ENCODE measurements around the gene CSF3R. TPM values are rescaled to one million over a fixed set of nuclear protein-coding genes. Genes with fewer than 3 reads are reported as not detected.

The CSF3R gene
- total RNA-seq, 2 experiments from 2014 or later = not detected

DNA sequence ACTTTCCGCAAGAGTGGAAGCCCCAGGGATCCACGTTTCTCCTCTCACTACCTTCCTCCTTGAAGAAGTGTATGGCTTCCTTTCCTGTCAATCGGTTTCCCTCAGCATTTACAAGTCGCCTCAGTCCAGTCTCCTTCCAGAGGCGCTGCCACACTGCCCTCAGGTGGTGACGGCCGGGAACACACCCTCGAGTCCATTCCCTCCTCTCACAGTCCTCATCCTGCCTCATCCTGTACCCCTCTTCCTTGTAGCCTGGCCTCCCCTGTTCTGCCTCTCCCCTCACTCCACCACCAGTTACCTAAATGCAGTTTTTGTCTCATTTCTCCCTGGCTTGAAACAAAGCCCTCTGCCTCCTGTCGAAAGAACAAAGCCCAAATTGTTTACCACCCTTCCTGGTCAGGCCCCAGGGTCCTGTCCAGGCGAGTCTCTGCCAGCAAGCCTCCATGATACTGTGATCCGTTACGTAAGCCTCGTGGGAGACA lies 61.8 kb downstream of the CSF3R start:
- Histone ChIP-seq H2AFZ (ENCODE audit: low read length) (peak overlapping the region; percentile 88), H3K4me2 (ENCODE audit: low read length) (peak overlapping the region; percentile 42), H3K27ac (ENCODE audit: low read depth, low read length, poor library complexity, severe bottlenecking) (peak overlapping the region; percentile 22), H3K36me3 (ENCODE audit: insufficient read depth, low read length) (no peaks in the 10 kb centered on the region), H3K9me2 (ENCODE audit: insufficient read depth, low read length) (no peaks in the 10 kb centered on the region), H4K20me1 (ENCODE audit: insufficient read depth, low read length) (no peaks in the 10 kb centered on the region), H3K4me3 (ENCODE audit: low read depth, low read length, poor library complexity, severe bottlenecking) (no peak overlapping the region), H3K4me1 (ENCODE audit: insufficient read depth, low read length, poor library complexity, severe bottlenecking) (peaks cover 11% of the 10 kb centered on the region), H3K9me3 (ENCODE audit: low read length) (no peaks in the 10 kb centered on the region), H3K79me2 (ENCODE audit: insufficient read depth, low read depth, low read length) (no peaks in the 10 kb centered on the region)
- no peak for TF ChIP-seq EZH2phosphoT487 (IDR thresholded peaks at IDR 0.05; ENCODE audit: borderline replicate concordance, low read depth, low read length)
- TF ChIP-seq, protein P1, sequence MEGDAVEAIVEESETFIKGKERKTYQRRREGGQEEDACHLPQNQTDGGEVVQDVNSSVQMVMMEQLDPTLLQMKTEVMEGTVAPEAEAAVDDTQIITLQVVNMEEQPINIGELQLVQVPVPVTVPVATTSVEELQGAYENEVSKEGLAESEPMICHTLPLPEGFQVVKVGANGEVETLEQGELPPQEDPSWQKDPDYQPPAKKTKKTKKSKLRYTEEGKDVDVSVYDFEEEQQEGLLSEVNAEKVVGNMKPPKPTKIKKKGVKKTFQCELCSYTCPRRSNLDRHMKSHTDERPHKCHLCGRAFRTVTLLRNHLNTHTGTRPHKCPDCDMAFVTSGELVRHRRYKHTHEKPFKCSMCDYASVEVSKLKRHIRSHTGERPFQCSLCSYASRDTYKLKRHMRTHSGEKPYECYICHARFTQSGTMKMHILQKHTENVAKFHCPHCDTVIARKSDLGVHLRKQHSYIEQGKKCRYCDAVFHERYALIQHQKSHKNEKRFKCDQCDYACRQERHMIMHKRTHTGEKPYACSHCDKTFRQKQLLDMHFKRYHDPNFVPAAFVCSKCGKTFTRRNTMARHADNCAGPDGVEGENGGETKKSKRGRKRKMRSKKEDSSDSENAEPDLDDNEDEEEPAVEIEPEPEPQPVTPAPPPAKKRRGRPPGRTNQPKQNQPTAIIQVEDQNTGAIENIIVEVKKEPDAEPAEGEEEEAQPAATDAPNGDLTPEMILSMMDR (conservative IDR thresholded peaks at IDR 0.05; ENCODE audit: low read length) = peak; percentile 98
- BruUV-seq (replicated peaks) = no TSS peak
- ChIA-PET CTCF (ENCODE audit: unreplicated experiment) (interaction anchor here (1.4 kb wide), 1 partner anchor 23 kb away, joined by 5 read pairs; the partner anchor contains the start of gene LSM10), POLR2A (no interaction called here)
- intact Hi-C loops (cut with micrococcal nuclease; ENCODE audit: unreplicated experiment) = loop anchor here (1.0 to 5.0 kb wide), 5 partner anchors 34 to 324 kb away; partner anchors contain the start of gene TRAPPC3
- DNase-seq (ENCODE audit: low spot score) = peak; percentile 89

DNA sequence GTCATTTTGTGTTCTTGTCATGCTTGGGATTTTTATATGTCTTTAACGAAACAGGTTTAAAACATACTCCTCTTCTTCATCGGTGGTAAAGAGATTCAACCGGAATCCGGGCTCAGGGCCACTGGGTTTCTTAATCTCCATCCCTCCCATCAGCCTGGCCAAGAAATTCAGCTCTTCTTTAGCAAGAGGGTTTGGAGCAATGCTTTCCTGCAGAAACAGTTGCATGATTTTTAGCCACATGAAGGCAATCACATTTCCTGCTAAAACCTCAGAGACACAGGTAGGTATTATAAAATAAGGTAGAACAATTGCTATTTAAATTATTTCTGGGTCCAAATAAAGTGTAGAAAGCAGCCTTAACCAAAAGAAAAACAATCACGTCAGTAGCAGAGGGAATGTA lies 62.3 kb downstream of the CSF3R start:
- Histone ChIP-seq H3K9me2 (ENCODE audit: insufficient read depth, low read length) (no peaks in the 10 kb centered on the region), H3K4me3 (ENCODE audit: low read depth, low read length, poor library complexity, severe bottlenecking) (no peak overlapping the region), H3K4me1 (ENCODE audit: insufficient read depth, low read length, poor library complexity, severe bottlenecking) (peaks cover 11% of the 10 kb centered on the region), H3K4me2 (ENCODE audit: low read length) (peak overlapping the region; percentile 42), H3K27ac (ENCODE audit: low read depth, low read length, poor library complexity, severe bottlenecking) (peak overlapping the region; percentile 22), H3K9me3 (ENCODE audit: low read length) (no peaks in the 10 kb centered on the region), H2AFZ (ENCODE audit: low read length) (peak overlapping the region; percentile 88), H3K79me2 (ENCODE audit: insufficient read depth, low read depth, low read length) (no peaks in the 10 kb centered on the region), H3K36me3 (ENCODE audit: insufficient read depth, low read length) (no peaks in the 10 kb centered on the region), H4K20me1 (ENCODE audit: insufficient read depth, low read length) (no peaks in the 10 kb centered on the region)
- no peak for TF ChIP-seq EZH2phosphoT487 (IDR thresholded peaks at IDR 0.05; ENCODE audit: borderline replicate concordance, low read depth, low read length)
- TF ChIP-seq, protein P1 (conservative IDR thresholded peaks at IDR 0.05; ENCODE audit: low read length) = no peak
- no TSS peak for BruUV-seq (replicated peaks)
- DNase-seq (ENCODE audit: low spot score) = no peak
- intact Hi-C loops (cut with micrococcal nuclease; ENCODE audit: unreplicated experiment) = loop anchor here (1.0 to 5.0 kb wide), 4 partner anchors 34 to 323 kb away; partner anchors contain the start of gene TRAPPC3
- ChIA-PET CTCF (ENCODE audit: unreplicated experiment) (interaction anchor here (0.7 to 1.4 kb wide), 2 partner anchors 23 to 79 kb away, joined by 3 to 5 read pairs; partner anchors contain the start of gene LSM10), POLR2A (interaction anchor here (1.2 to 1.5 kb wide), 3 partner anchors 34 to 70 kb away, joined by 4 to 7 read pairs (median 7); no protein-coding TSS in a partner anchor)

DNA sequence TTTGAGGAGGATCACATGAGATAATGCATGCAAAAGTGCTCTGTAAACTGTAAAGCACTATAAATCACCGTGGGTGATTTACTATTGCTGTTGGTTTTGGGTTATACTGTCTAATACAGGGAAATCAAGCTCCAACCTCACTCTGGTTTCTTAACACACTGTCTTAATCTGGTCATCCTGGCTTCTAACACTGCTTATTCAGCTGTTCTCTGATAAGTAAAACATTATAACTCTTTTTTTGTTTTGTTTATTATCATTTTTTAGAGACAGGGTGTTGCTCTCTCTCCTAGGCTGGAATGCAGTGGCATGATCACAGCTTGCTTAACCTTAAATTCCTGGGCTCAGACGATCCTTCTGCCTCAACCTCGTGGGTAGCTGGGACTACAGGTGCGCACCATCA lies 63.1 kb downstream of the CSF3R start:
- Histone ChIP-seq H4K20me1 (ENCODE audit: insufficient read depth, low read length) (no peaks in the 10 kb centered on the region), H3K4me3 (ENCODE audit: low read depth, low read length, poor library complexity, severe bottlenecking) (no peak overlapping the region), H3K9me2 (ENCODE audit: insufficient read depth, low read length) (no peaks in the 10 kb centered on the region), H3K4me1 (ENCODE audit: insufficient read depth, low read length, poor library complexity, severe bottlenecking) (peaks cover 11% of the 10 kb centered on the region), H3K79me2 (ENCODE audit: insufficient read depth, low read depth, low read length) (no peaks in the 10 kb centered on the region), H3K36me3 (ENCODE audit: insufficient read depth, low read length) (no peaks in the 10 kb centered on the region), H3K4me2 (ENCODE audit: low read length) (no peak overlapping the region), H3K27ac (ENCODE audit: low read depth, low read length, poor library complexity, severe bottlenecking) (no peak overlapping the region), H2AFZ (ENCODE audit: low read length) (no peak overlapping the region), H3K9me3 (ENCODE audit: low read length) (peaks cover 4% of the 10 kb centered on the region; the same call in 1 of the 2 replicates)
- no TSS peak for BruUV-seq (replicated peaks)
- TF ChIP-seq EZH2phosphoT487 (IDR thresholded peaks at IDR 0.05; ENCODE audit: borderline replicate concordance, low read depth, low read length) = no peak
- TF ChIP-seq, protein P1 (conservative IDR thresholded peaks at IDR 0.05; ENCODE audit: low read length) = no peak
- ChIA-PET POLR2A (interaction anchor here (0.8 to 1.5 kb wide), 4 partner anchors 11 to 69 kb away, joined by 4 to 7 read pairs (median 6); no protein-coding TSS in a partner anchor), CTCF (ENCODE audit: unreplicated experiment) (interaction anchor here (1.4 to 1.5 kb wide), 2 partner anchors 22 to 77 kb away, joined by 3 to 5 read pairs; partner anchors contain the start of gene LSM10)
- intact Hi-C loops (cut with micrococcal nuclease; ENCODE audit: unreplicated experiment) = no loop called here
- no peak for DNase-seq (ENCODE audit: low spot score)

All from OCI-LY7 (cell line).